IPS DF 6.9 (cell line): ENCODE results near the gene SETBP1.

Experiments used
- DNase-seq: peaks from one replicate; pipeline ENCODE4 v3.0.0-alpha.2; 2013; ENCODE audit warnings: low read depth, low spot score
- H3K27ac ChIP-seq: one replicate; pipeline ENCODE4 v1.5.1; 2013; ENCODE audit warnings: low read length, control low read depth
- H3K27me3 ChIP-seq: 2 replicates; pipeline ENCODE4 v1.6.1; 2013; ENCODE audit warnings: mild to moderate bottlenecking, low read length; ENCODE audit not compliant: control insufficient read depth, insufficient read depth
- H3K36me3 ChIP-seq: 2 replicates; pipeline ENCODE4 v1.6.1; 2013; ENCODE audit warnings: low read length; ENCODE audit not compliant: control insufficient read depth, insufficient read depth
- H3K4me1 ChIP-seq: 2 replicates; pipeline ENCODE4 v1.6.1; 2013; ENCODE audit warnings: low read length; ENCODE audit not compliant: control insufficient read depth, insufficient read depth
- H3K4me3 ChIP-seq: 2 replicates; pipeline ENCODE4 v1.5.1; 2013; ENCODE audit warnings: mild to moderate bottlenecking, low read length
- H3K9me3 ChIP-seq: 2 replicates; pipeline ENCODE4 v1.6.1; 2013; ENCODE audit warnings: low read length, inconsistent platforms; ENCODE audit not compliant: control insufficient read depth, insufficient read depth
- WGBS: extraction: QIAGEN DNeasy Blood & Tissue Kit; methylation state at CpG from one replicate; pipeline ENCODE4 v1.1.7; 2013; ENCODE audit warnings: mixed read lengths, missing lambda C conversion rate; ENCODE audit not compliant: insufficient read length, insufficient coverage; 5-methylcytosine and 5-hydroxymethylcytosine counted together

Gene SETBP1

DNA sequence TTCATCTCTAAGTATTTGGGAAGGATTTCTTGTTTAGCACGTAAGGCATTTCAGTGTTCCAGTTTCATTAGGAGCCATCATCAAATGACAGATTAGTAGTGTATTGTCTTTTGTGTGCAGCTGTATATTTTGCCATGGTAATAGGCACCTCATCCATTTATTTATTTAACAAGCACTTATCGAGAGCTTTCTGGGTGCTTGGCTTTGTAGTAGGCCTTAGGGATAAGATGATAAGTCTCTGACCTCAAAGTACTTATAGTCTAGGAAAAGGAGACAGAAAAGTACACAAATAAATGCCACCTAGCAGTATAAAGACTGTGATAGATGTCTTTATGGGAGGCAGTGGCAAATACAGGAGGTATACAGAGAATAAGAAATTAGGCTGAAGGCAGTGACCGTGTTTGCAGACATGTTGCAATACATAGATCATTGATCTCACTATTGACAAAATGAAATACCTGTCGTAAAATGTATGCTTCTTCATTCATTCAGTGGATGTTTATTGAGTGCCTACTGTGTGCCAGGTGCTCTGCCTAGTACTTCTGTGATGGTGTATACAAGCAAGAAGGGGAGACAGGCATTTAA lies 265.9 kb downstream of the SETBP1 start:
- DNase-seq, result no peak
- WGBS, result no CpG with 5 or more reads among the region's 4 CpGs
- Histone ChIP-seq H3K9me3 (no peaks in the 10 kb centered on the region), H3K27me3 (peaks cover 2% of the 10 kb centered on the region; the same call in 1 of the 2 replicates), H3K4me3 (no peak overlapping the region), H3K27ac (no peak overlapping the region), H3K4me1 (peaks cover 2% of the 10 kb centered on the region; the same call in 1 of the 2 replicates), H3K36me3 (no peaks in the 10 kb centered on the region)

DNA sequence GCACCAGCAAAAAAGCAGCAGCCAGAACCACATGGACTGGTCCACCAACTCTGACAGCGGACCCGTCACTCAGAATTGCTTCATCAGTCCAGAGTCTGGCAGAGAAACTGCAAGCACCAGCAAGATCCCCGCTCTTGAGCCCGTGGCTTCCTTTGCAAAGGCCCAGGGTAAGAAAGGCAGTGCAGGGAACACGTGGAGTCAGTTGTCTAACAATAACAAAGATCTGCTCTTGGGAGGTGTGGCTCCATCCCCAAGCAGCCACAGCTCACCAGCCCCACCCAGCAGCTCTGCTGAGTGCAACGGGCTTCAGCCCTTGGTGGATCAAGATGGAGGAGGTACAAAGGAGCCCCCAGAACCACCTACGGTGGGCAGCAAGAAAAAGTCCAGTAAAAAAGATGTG lies 269.3 kb downstream of the SETBP1 start:
- DNase-seq, result no peak
- Histone ChIP-seq H3K4me3 (no peak overlapping the region), H3K27ac (no peak overlapping the region), H3K36me3 (no peaks in the 10 kb centered on the region), H3K4me1 (peaks cover 2% of the 10 kb centered on the region; the same call in 1 of the 2 replicates), H3K27me3 (no peaks in the 10 kb centered on the region), H3K9me3 (no peaks in the 10 kb centered on the region)
- WGBS, result no CpG with 5 or more reads among the region's 7 CpGs

DNA sequence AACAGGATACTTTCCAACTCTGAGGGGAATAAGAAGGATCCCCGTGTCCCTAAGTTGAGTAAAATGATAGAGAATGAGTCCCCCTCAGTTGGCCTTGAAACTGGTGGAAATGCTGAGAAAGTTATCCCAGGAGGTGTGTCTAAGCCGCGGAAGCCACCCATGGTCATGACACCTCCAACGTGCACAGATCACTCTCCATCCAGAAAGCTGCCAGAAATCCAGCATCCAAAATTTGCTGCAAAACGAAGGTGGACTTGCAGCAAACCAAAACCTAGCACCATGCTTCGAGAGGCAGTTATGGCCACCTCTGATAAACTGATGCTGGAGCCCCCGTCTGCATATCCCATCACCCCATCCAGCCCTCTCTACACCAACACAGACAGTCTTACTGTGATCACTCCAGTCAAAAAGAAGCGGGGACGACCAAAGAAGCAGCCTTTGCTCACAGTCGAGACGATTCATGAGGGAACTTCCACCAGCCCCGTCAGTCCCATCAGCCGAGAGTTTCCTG lies 270.1 kb downstream of the SETBP1 start:
- H3K9me3 ChIP-seq, result no peaks in the 10 kb centered on the region
- H3K36me3 ChIP-seq, result no peaks in the 10 kb centered on the region
- H3K27me3 ChIP-seq, result no peaks in the 10 kb centered on the region
- WGBS, result no CpG with 5 or more reads among the region's 13 CpGs
- no peak overlapping the region for H3K27ac ChIP-seq
- no peak for DNase-seq
- H3K4me3 ChIP-seq, result no peak overlapping the region
- H3K4me1 ChIP-seq, result peaks cover 2% of the 10 kb centered on the region; the same call in 1 of the 2 replicates

DNA sequence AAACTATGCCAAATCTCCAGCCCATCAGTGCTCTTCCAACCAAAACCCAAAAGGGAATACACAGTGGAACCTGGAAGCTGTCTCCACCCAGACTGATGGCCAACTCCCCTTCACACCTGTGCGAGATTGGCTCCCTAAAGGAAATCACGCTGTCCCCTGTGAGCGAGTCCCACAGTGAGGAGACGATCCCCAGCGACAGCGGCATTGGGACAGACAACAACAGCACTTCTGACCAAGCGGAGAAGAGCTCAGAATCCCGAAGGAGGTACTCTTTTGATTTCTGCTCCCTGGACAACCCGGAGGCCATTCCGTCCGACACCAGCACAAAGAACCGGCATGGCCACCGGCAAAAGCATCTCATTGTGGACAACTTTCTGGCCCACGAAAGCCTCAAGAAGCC lies 271.1 kb downstream of the SETBP1 start:
- Histone ChIP-seq H3K9me3 (no peaks in the 10 kb centered on the region), H3K27me3 (no peaks in the 10 kb centered on the region), H3K4me1 (no peaks in the 10 kb centered on the region), H3K27ac (no peak overlapping the region), H3K4me3 (no peak overlapping the region), H3K36me3 (no peaks in the 10 kb centered on the region)
- no CpG with 5 or more reads among the region's 14 CpGs for WGBS
- DNase-seq, result no peak

DNA sequence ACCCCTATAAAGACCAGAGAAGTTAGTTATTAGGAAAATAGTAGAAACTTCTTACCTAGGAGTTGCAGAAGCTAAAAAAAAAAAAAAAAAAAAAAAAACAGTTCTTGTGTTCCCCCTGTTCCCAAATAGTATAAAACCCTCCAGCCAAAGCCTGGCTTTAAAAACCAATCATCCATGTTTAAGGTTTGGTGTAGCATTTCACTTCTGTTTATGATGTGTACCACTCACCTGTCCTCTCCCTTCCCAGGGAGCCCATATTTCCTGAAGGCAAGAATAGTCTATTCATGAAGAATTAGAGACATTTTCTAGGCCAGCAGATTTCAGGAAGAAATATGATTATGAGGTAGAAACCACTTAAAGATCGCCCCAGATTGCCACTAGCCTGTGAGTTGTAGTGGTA lies 273.6 kb downstream of the SETBP1 start:
- Histone ChIP-seq H3K4me3 (no peak overlapping the region), H3K4me1 (no peaks in the 10 kb centered on the region), H3K36me3 (no peaks in the 10 kb centered on the region), H3K27ac (no peak overlapping the region), H3K9me3 (no peaks in the 10 kb centered on the region), H3K27me3 (no peaks in the 10 kb centered on the region)
- DNase-seq, result no peak
- no CpG with 5 or more reads among the region's 1 CpG for WGBS

DNA sequence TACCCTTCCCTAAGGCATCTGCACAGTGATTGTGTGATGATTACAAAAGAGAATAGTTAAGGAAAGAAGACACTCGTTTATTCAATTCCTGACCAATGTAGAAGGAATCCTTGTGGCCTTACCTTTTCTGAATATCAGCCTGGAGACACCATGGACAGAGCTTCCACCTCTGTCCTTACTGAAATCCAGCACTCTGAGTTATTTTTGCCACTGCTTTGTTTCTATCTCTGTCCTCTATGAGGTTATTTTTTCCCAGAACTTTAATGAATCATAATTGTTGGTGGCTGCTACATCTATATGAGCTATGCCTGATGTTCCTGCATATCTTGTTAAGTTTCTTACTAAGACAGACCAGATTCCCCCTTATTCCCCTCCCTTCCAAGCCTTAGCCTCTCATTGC lies 275.1 kb downstream of the SETBP1 start:
- H3K27me3 ChIP-seq, result no peaks in the 10 kb centered on the region
- WGBS, result no CpG with 5 or more reads among the region's 1 CpG
- H3K36me3 ChIP-seq, result no peaks in the 10 kb centered on the region
- H3K4me3 ChIP-seq, result no peak overlapping the region
- H3K4me1 ChIP-seq, result no peaks in the 10 kb centered on the region
- no peak overlapping the region for H3K27ac ChIP-seq
- no peak for DNase-seq
- no peaks in the 10 kb centered on the region for H3K9me3 ChIP-seq

DNA sequence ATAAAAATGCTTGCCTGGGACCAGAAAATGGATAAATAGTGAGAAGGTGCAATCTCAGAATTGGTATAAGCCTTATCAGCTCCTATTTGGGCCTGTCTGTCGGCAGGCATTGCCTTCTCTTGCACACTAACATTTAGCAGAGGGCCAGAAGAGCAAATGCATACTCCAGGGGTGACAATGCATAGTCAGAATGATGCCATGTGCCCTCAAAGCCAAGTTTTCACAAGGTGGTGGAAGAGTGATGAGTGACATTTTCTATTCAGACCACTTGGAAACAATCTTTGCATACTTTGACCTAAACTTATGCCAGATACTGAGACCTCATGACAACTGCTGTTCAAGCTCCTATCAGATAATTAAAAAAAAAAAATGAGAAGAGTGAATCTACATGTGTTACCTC lies 276.3 kb downstream of the SETBP1 start:
- Histone ChIP-seq H3K9me3 (no peaks in the 10 kb centered on the region), H3K4me3 (no peak overlapping the region), H3K36me3 (no peaks in the 10 kb centered on the region), H3K4me1 (no peaks in the 10 kb centered on the region), H3K27me3 (no peaks in the 10 kb centered on the region), H3K27ac (no peak overlapping the region)
- DNase-seq, result no peak
- WGBS, result no CpG with 5 or more reads among the region's 1 CpG

DNA sequence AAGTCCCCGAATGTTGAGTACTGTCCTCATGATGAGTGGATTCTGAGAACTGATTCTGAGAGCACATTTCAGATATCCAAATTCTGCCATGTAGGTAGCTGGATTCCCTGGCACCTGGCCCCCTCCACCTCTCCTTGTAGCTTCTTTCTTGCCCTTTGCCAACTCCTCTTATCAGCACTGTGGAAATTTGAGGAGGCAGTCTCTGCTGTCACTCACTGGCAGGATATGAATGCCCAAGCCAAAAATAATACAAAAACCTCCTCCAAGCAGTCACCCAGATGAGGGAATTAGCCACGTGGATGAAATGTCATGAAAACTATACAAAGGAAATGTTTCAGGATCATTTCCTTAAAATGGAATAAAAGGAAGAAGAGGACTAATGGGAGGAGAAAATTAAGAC lies 276.8 kb downstream of the SETBP1 start:
- H3K36me3 ChIP-seq, result no peaks in the 10 kb centered on the region
- no CpG with 5 or more reads among the region's 2 CpGs for WGBS
- H3K27ac ChIP-seq, result no peak overlapping the region
- DNase-seq, result no peak
- no peaks in the 10 kb centered on the region for H3K4me1 ChIP-seq
- H3K4me3 ChIP-seq, result no peak overlapping the region
- no peaks in the 10 kb centered on the region for H3K9me3 ChIP-seq
- no peaks in the 10 kb centered on the region for H3K27me3 ChIP-seq

DNA sequence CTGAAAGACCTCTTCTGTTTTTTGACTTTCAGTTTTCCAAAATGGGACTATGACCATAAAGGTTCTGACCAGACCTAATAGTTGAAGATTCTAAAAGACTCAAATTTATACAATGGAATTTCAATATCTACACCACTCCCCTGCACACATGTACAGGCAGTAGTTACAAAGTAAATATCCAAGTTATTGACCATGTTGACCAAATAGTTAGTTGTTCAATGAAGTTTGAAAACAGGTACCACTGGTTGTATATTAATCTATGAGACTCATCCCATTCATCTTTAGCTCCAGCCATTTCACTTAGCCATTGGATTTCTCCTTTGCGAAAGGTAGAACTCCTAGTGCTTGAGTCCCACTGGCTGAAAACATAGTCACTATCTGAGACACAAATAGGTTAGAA lies 277.4 kb downstream of the SETBP1 start:
- DNase-seq, result no peak
- no peaks in the 10 kb centered on the region for H3K9me3 ChIP-seq
- H3K4me3 ChIP-seq, result no peak overlapping the region
- no peaks in the 10 kb centered on the region for H3K27me3 ChIP-seq
- H3K27ac ChIP-seq, result no peak overlapping the region
- H3K4me1 ChIP-seq, result no peaks in the 10 kb centered on the region
- WGBS, result no CpG with 5 or more reads among the region's 1 CpG
- no peaks in the 10 kb centered on the region for H3K36me3 ChIP-seq

DNA sequence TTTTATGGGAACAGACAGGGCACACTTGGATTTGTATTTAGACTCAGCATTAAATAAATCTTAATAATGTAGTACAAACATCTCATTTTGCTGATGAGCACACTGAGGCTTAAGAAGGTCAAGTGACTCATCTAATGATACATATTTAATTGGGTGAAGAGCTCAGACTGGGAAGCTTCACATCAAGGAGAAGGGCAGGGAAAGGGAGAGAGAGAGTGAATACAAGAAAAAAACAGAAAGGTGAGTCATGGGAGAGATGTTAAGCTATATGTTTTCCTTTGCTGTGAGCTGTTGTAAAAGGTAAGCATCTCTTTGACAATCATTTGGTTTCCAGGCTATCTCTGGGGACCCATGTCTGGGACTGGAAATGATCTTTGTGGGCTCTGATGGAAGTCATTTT lies 277.8 kb downstream of the SETBP1 start:
- no peaks in the 10 kb centered on the region for H3K36me3 ChIP-seq
- no peaks in the 10 kb centered on the region for H3K9me3 ChIP-seq
- no peak overlapping the region for H3K27ac ChIP-seq
- no peak overlapping the region for H3K4me3 ChIP-seq
- no peak for DNase-seq
- no peaks in the 10 kb centered on the region for H3K27me3 ChIP-seq
- H3K4me1 ChIP-seq, result no peaks in the 10 kb centered on the region

DNA sequence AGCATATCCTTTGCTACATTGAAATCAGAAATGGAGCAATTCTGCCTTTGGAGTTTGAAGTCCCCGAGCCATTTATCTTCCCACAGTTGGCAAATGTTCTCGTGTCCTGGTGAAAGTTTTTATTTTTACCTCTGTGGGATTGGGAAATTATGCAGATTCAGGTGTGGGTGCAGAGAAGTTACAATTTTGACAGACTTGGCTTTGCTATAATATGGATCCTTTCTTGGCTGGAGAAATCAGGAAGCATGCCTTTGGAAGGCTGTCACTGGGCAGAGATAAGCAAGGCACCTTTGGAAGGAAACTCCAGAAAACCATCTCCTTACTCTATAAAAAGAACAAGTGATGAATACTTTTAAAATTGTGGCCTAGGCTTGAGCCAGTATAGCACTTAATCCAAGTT lies 278.3 kb downstream of the SETBP1 start:
- H3K4me3 ChIP-seq, result no peak overlapping the region
- no peaks in the 10 kb centered on the region for H3K4me1 ChIP-seq
- DNase-seq, result no peak
- no peaks in the 10 kb centered on the region for H3K27me3 ChIP-seq
- WGBS, result no CpG with 5 or more reads among the region's 2 CpGs
- no peaks in the 10 kb centered on the region for H3K9me3 ChIP-seq
- H3K36me3 ChIP-seq, result no peaks in the 10 kb centered on the region
- H3K27ac ChIP-seq, result no peak overlapping the region
